ENCODE results near the gene SMARCB1.

SMARCB1 gene

GRCh38 chr22:23878219-23878618, 91.5 kb downstream of the SMARCB1 start:
- DNase-seq (ENCODE audit: low spot score) = no peak
- FAIRE-seq = no peak

GRCh38 chr22:23882370-23882769, 95.6 kb downstream of the SMARCB1 start:
- DNase-seq (ENCODE audit: low spot score) (no peak), FAIRE-seq (no peak)

- FAIRE-seq = no peak
These were observed 96.9 kb downstream of the SMARCB1 start for GRCh38 chr22:23883658-23884057.

GRCh38 chr22:23884140-23884539, 97.4 kb downstream of the SMARCB1 start:
- no peak for DNase-seq (ENCODE audit: low spot score)
- no peak for FAIRE-seq

More at GRCh38 chr22:23883658-23884057, 96.9 kb downstream of the SMARCB1 start:
- DNase-seq (ENCODE audit: low spot score) = no peak
